Inflammatory macrophage treated with lipopolysaccharide for 1 hour (primary cell): ENCODE results near the gene DDX23.

Source experiments
- DNase-seq, 2 donors: peaks; one replicate each; pipeline ENCODE4 v3.0.0-alpha.2; 2020 to 2022

The DDX23 gene

DNA sequence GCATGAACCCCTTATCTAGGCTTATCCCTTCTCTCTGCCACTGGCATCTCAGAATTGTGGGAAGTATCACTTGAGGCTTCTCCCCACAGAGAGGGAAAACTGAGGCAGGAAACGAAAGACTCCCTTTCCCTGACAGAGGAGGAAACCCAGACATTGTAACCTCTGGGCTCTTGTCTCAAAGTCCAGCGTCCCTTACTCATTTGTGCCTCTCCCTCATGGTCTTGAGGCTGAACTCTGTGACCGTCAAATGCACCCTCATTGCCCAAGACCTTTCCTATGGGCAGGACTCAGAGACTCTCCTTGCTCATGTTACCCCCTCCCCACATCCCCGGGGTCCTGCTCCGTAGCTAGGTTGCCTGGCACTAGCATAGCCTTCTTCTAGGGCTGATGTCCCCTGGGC, 29.8 kb downstream of the DDX23 start:
- no peak for DNase-seq

DNA sequence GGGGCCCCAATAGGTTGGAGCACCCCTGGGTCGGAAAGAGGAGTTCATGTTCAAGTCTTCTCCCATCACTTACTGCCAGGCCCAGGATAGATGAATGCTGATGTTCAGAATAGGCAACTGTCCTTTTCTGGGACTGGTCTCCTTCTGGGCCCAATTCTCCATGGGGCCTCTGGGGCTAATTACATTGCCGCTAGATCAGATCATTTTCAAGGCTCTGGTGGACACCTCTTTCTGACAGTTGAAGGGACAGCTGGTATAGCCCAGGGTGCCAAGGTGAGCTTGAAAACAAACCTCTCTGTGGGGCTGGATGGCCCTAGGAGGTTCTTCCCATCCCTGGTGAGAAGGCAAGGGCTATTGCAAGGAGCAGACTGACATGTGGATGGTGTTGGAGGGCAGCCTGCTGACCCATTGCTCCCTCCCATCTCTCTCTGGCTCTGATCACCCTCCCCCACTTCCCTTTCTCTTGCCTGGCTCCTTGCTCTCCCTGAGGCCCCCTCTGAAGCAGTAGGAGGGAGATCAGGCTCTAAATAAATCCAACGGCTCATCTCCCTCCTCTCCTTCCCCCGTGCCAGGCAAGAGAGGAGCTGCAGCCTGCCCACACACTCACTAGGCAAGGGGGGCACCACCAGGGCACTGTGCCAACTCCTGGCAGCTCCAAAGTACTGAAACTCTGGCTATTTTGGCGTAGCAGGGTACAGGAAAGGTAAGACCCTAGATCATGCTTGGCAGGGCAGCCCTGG, 31.8 kb downstream of the DDX23 start:
- DNase-seq = no peak

DNA sequence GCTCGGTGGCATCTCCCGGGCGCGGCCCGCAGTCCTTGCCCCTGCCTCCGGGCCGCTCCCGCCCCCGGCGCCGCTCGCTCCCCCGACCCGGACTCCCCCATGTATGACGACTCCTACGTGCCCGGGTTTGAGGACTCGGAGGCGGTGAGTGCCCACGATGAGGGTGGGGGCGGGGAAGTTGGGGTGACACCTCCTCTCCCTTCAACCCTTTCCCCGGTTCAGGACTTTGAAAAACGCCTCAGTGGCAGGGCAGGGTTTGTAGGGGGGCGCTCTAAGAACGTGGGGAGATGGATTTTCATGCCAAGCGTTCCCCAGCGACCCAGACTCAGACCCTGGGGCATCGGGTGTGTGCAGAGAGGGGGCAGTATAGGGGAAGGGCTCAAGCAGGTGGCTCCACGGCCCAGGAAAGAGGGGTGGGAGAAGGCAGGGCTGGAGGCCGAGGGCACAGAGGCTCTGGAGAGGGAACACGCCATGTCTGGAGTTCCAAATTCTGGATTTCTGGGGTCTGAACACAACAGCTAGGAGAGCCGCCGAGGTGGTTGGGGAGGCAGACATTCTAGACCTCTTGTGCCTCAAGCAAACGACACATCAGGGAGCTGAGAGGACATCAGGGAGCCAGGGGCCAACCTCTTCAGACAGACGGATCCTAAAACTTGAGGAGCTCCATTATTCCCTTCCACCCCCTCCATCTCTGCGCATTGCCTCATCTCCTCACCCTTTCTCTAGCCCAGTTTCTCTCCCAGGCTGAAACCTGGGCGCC, 33.0 kb downstream of the DDX23 start:
- DNase-seq = no peak

DNA sequence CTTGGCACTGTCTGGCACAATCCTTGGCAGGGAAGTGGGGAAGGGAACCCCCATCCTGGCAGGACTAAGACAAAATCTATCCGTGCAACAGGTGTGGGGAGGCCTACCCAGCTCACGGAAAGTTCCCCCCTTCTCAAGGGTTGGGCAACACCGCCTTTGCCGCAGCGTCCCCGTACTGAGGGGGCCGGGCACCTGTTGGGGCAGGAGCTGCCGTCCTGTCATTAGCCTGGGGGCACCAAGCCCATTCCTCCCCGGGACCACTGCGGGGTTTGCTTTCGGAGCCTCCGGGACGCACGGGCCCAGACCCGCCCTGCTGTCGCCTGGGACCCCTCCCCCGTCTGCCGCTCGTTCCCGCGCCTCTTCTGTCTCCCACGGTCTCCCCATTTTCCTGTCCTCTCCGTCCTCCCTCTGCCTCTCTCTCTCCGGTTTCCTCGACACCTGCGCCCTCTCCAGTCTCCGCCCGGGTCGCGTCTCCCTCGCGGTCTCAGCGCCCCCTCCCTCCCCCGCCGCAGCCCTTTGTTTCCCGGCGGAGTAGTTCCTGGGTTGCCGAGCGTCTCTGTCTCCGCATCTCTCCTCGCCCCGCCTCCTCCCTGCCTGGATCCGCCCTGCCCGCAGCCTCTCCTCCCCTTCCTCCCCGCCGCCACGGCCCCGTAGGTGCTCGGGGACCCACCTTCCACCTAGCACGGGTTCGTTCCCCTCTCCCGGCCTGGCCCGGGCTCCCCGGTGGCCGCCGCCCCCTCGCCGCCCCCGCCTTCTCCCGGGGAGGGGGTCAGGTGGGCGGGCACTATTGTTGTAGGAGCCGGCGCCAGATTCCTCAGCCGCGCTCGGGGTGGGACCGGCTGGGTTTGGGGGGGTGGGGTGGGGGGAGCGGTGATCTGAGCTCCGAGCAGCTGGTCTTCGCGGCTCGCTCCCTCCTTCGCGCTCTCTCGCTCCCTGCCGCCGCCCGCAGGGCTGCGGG, 33.8 kb downstream of the DDX23 start, which contains the start of gene CACNB3:
TSS of gene CACNB3 (plus strand) at position 624 of the 958 bp plus-strand sequence. CDS start 434 bp downstream, outside the sequence.
- DNase-seq = peak in 1 of 2 donors; percentile 29

DNA sequence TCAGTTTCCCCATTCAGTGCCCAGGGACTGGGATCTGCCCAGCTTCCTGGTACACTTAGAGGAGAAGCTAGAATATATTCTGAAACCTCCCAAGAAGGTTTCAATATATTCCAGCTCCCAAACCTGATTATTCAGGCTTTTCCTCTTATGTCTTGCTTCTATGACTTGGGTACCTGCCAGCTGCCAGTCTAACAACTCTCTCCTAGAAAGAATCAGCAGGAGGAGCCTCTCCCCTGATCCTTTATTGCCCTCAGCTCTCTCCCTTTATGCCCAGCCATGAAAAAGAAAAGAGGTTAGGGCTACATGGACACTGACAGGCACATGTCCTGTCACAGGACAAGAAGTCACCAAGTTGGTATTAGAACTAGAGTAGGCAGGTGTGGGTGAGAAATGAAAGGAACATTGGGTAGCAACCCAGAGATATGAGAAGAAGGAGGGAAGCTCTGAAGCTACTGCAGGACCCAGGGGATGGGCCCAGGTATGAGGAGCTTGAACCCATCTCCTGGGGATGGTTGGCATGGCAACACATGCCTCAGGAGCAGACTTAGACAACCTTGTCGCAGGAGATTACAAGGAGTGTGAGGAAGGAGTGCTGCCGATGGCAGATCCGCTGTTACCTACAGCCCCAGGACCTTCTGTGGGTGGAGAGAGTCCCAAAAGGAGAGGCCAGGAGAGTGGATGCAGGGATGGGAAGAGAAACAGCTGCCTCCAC, 35.7 kb downstream of the DDX23 start:
- DNase-seq = no peak

DNA sequence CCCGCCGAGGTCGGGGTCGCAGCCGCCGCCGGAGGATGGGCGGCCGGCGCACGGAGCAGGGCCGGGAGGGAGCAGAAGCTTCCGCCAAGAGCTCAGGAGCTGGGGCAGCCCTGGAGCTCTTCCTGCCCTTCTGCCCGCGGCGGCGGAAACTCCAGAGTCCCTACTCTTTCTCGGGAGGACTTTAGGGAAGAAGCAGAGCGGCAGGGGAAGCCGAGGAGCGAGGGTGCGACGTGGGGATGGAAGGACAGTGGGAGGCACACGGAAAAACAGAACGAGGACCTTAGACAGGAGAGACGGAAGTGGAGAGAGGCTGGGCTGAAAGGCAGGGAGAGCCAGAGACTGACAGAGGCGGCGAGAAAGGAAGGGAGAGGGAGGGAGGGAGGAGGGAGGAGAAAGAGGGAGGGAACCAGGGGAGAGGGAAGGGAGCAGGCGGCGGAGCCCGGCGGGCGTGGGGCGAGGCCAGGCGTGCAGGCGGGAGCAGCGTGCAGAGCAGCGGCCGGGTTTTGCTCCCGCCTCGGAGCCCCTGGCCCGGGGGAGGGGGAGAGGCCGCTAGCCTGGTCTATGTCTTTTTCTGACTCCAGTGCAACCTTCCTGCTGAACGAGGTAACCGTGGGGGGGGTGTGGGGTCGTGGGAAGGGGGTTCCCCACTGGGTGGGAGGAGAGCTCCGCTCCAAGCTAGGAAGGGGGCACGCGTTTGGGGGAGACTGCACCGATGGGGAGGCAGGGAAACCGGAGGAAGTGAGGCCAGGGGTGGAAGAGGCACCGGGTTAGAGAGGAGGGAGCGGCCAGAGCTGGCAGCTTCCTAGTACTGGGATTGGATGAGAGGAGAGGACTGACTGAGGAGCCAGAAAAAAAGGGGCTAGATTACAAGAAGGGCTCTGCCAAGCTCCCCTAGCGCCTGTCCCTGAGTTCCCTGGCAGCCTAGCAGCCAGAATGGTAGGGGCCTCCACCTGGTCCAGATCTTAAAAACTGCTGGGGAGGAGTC, 36.5 kb downstream of the DDX23 start:
- peak; percentile 29 to 57 for DNase-seq

DNA sequence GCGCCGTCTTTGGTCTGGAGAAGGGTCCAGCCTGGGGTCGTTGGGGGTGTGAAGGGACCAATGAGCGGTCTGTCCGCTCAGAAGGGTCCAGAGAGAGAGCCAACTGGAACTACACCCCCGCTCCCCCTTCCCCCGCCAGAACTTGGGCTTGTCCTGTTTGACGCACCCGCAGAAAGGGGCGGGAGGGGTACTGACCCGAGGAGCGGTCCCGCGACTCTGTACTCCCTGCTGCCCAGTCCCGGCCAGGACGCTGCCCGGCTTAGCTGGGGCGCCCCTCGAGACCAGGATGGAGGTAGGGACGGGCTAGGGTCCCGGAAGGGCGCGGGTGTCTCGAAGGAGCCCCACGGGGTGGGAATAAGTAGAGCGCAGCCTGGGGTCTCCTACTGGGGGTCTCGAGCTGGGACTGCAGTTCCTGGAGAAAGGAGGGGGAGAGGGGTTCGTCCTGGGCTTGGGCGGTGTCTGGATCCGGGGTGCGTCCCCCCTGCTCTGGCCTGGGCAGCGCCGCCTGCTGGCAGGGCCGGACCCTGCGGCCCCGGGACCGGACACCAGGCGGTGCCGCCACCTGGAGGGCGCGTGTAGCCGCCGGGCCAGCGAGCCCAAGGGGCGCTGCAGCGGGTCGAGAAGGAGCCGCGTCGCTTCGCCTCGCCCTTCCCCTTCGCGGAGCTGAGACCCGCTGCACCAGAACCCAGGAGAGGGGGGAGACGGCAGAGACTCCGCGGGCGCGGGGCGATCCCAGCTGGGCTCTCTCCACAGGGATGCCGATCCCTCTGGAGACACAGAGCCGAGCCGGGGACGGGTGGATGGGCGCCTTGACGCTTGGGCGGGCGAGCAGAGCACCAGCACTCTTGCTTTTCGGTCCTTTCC, 37.5 kb downstream of the DDX23 start:
- peak; percentile 63 to 89 for DNase-seq

DNA sequence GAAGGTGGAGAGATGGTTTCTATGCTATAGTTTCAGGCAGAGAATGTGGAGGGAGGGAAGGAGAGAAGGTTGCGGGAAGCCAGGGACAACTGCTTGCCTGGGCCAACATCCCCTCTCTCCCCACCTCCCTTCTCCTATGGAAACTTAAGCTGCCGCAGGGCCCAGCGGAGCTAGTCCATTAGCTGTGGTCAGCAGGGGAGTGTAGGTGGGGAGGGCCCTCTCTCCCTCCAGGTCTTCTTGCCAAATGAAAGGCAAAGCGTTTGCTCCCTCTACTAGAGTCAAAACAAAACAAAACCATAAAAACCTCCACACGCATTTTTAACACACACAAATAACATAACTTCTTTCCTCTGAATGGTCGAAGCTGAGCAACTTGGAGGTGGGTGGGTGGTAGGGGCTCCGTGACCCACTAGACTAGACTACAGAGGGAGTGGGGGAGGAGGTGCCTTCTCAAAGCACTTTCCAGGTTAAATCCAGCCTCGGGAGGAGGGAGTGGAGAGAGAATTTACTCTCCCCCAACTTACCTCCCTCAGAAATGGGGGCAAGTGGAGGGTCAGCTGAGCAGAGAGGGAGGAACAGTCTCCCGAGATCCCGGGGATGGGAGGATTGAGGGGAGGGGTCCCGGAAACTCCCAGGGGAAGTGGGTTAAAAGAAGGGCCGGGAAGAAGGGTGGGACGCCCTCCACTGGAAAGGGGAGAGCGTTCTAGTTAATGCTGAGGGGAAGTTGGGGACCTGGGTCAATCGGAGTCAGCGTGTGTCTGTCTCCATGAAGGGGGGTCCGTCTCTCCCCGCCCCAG, 38.3 kb downstream of the DDX23 start:
- no peak for DNase-seq

DNA sequence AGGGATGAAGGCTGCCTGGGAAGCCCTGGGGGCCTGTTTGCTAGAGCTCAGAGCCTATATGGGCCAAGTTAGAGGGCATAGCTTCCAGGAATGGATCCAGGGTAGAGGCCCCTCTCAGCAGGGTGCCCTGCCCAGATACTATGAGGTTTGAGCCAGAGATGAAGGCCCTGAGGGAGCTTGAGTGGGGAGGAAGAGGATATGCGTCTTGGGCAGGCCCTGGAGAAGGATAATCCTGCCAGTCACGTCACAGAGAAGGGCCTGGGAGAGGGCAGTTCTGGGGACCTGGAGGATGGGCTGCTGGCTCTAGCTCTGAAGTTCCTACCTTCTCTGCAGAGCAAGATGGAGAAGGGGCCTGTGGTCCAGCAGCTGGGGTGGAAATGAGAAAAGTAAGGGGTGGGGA, 39.6 kb downstream of the DDX23 start:
- no peak for DNase-seq

DNA sequence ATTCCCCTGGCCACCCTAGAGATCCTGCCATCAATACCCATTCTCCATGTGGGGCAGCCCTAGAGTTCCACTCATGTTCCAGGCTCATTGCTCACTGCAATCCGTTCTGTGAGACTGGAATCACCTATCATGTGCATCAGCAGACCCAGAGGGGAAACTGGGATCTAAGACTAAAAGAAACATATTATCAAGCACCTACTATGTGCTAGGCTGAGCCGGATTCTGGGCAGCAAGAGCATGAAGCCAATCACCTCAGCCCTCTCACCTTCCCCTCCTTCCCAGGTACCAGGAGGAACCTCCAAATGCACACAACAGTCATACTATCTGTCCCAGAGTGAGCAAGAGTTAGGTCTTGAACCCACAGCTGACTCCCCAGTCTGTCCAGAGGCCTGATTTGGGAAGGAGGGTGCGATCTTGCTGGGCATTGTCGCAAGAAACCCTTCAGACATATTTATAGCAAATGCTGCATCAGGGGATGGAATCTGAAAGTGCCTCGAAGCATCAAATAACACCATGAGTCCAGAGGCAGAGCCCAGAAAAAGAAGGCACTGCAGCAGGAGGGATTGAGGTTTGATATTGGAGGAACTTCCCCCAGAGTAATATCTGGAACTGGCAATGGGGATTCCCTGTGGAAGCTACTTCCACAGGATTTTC, 40.4 kb downstream of the DDX23 start:
- DNase-seq = no peak

DNA sequence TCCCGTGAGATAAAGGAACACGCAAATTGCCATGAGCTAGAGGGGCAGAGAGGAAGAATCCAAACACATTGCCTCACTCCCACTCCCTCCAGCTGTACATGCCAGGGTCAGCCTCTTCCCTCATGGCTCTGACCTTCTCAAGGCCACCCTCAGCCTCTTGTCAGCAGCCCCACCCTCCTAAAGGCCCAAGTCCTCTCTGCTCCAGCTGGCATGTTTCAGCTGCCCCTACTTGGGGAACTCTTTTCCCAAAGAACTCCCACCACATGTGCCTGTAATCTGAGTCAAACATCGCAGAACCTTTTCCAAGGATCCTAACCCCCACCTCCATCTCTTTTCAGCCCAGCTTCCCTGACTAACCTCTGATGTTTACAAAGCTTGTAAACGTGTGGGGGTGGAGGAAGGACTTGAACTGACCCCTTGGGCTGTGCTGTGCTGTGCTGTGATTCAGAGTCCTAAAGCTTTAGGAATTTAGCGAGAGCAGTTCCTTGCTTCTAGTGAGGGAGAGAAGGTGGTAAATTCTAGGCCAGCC, 41.0 kb downstream of the DDX23 start:
- no peak for DNase-seq

DNA sequence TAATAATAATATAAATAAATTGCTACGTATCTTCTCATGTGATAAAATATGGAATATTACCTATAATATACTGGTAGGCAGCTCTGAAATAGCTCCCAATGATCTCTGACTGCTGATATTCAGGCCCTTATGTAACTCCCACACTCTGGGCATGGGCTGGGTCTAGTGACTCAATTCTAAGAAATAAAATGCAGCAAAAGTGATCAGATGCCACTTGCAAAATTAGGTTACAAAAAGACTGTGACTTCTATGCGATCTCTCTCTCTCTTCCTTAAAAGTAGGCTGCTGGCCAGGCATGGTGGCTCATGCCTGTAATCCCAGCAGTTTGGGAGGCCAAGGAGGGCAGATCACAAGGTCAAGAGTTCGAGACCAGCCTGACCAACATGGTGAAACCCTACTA, 44.0 kb downstream of the DDX23 start:
- peak; percentile 24 to 51 for DNase-seq

DNA sequence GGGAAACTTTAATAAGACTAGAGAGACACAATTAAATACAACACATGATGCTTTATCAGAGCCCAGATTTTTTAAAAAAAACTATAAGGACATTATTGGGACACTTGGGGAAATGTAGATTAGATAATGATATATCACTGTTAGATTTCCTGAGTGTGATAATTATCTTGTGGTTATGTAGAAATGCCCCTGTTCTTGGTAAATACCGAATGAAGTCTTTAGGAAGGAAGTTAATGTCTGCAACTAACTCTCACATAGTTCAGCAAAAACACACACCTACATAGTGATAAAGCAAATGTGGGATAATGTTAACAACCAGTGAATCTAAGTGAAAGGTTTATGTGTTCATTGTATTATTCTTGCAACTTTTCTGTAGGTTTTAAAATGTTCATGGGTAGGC, 48.3 kb downstream of the DDX23 start:
- peak; percentile 44 to 76 for DNase-seq

DNA sequence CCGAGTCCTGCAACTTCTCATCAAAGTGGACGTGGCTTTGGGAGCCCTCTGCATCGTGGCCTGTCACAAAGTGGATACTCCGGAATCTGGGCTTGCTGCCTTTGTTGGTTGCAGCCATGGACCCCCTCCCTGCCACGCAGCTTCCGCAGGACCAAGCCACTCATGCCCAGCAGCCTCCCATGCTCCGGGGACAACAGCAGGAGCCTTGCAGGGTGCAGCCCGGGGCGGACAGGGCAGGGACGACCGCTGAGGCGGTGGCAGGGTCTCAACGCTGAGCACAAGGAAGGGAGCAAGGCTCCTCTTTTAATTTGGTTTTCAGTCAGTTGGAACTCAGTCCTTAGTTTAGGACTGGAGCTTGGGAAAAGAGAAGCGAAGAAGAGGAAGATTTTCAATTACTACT, 51.0 kb downstream of the DDX23 start:
- DNase-seq = no peak

DNA sequence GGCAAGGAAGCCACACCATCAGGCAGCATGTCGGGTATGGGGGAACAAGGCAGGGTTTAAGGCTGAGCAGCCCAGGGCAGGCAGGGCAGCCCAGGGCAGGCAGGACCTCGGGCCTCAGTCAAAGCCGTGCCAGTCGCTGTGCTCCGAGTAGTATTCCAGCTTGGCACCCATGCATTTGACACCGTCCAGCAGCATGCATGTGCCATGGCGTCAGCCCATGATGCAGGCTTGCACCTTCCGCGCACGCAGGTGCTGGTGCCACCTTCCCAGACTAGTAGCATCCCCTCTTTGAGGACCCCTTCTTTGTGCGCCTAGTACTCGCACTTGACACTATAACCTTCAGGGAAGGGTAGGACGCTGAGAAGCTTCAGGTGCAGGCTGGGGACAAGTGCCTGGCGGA, 51.5 kb downstream of the DDX23 start:
- no peak for DNase-seq

DNA sequence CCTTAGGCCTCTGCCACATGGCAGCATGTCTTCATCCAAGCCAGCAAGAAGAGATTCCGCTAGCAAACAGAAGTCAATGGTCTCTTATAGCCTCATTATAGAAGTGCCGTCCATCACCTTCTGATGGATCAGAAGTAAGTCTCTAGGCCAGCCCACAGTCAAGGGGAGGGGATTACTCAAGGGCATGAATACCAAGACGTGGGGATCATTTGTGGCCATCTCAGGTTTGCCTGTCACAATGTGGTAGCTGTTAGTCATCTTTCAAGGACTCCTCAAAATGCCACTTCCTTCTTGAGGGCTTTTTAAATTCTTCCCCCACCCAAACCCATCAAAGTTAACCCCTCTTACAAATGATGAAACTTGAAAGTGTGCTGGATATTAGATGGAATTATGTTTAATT, 55.0 kb downstream of the DDX23 start:
- no peak for DNase-seq

DNA sequence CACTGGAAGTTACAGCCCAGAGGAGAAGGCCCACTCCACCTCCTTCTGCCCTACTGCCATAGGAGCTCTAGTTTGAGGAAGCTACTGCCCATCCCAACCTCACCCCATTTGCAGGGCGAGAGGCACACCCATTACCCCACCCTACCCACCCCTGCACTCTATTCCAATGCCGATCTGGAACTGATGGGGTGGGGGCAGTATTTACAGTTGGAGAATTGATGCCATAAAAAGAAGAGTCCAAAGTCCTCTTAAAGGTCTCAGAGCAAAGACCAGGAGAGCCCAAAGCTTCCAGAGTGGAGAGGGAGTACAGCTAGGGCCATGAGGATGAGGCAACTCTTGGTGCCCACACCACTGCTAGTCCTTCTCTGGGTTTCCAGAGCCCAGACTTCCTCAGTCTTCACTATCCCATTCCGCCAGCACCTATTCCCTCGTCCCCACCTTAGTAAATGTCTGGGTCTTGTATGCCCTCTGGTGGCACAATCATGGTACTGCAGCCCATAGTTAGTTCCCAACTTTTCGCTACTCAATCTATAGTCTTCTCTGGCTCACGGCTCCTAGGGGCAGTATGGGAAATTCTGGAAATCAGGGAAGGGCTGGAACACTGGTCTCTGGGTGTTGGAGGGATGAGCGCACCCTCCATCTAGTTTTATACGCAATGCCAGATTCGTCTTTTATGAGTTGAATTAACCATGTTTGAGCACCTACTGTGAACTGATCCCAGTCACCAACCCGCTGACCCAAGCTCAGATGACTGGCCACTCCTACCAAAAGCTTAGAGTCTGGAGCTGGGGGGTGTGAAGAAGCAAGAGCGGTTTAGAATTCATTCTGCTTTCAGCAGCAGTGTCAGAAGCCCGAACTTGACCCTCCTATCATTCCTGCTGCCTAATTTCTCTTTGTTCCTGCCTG, 56.2 kb downstream of the DDX23 start:
- DNase-seq = peak; percentile 29 to 88
